ENCODE measurements around the gene SP8. TPM values are rescaled to one million over a fixed set of nuclear protein-coding genes. Genes with fewer than 3 reads are reported as not detected.

SP8 gene
- total RNA-seq, 2 experiments from 2014 or later: not detected

GRCh38 chr7:20745702-20746101 is 41.0 kb downstream of the SP8 start:
- ATAC-seq (ENCODE audit: poor library complexity): no peak
- POLR2A ChIA-PET: no interaction called here
- Histone ChIP-seq H3K4me3 (ENCODE audit: low read length) (no peak overlapping the region), H3K9me3 (ENCODE audit: control insufficient read depth in 1 of 2, insufficient read depth in 1 of 2, low read length in 2 of 2) (peaks cover 0 to 5% of the 10 kb centered on the region in 2 experiments), H3K27ac (ENCODE audit: low read depth in 1 of 2, low read length in 2 of 2) (no peak overlapping the region), H3K36me3 (ENCODE audit: insufficient read depth, low read length) (no peaks in the 10 kb centered on the region), H3K4me1 (ENCODE audit: insufficient read depth, low read length) (no peaks in the 10 kb centered on the region), H3K27me3 (ENCODE audit: control insufficient read depth in 1 of 2, insufficient read depth in 2 of 2, low read length in 2 of 2) (no peaks in the 10 kb centered on the region)
- H3K27ac Mint-ChIP-seq: no peak overlapping the region
- H3K4me3 Mint-ChIP-seq: no peak overlapping the region
- no peaks in the 10 kb centered on the region for H3K36me3 Mint-ChIP-seq (ENCODE audit: low read depth)
- CTCF ChIA-PET: no interaction called here
- H3K27me3 Mint-ChIP-seq: peaks cover 12% of the 10 kb centered on the region
- intact Hi-C loops (cut with DNase I, micrococcal nuclease): no loop called here
- no peaks in the 10 kb centered on the region for H3K4me1 Mint-ChIP-seq (ENCODE audit: low read depth)
- TF ChIP-seq CTCF (IDR thresholded peaks at IDR 0.05): no peak
- H3K9me3 Mint-ChIP-seq: no peaks in the 10 kb centered on the region
- DNase-seq: no peak

- H3K9me3 ChIP-seq (ENCODE audit: control insufficient read depth in 1 of 2, insufficient read depth in 1 of 2, low read length in 2 of 2): peaks cover 0 to 5% of the 10 kb centered on the region in 2 experiments
- ChIA-PET POLR2A (no interaction called here), CTCF (no interaction called here)
- Mint-ChIP-seq H3K9me3 (no peaks in the 10 kb centered on the region), H3K27ac (no peak overlapping the region), H3K36me3 (ENCODE audit: low read depth) (no peaks in the 10 kb centered on the region), H3K27me3 (peaks cover 11% of the 10 kb centered on the region), H3K4me3 (no peak overlapping the region), H3K4me1 (ENCODE audit: low read depth) (no peaks in the 10 kb centered on the region)
- no peak overlapping the region for H3K27ac ChIP-seq (ENCODE audit: low read depth in 1 of 2, low read length in 2 of 2)
- no peaks in the 10 kb centered on the region for H3K36me3 ChIP-seq (ENCODE audit: insufficient read depth, low read length)
- intact Hi-C loops (cut with DNase I, micrococcal nuclease): no loop called here
- H3K4me1 ChIP-seq (ENCODE audit: insufficient read depth, low read length): no peaks in the 10 kb centered on the region
- no peak for ATAC-seq (ENCODE audit: poor library complexity)
- H3K4me3 ChIP-seq (ENCODE audit: low read length): no peak overlapping the region
- no peaks in the 10 kb centered on the region for H3K27me3 ChIP-seq (ENCODE audit: control insufficient read depth in 1 of 2, insufficient read depth in 2 of 2, low read length in 2 of 2)
- DNase-seq: no peak
- TF ChIP-seq CTCF (IDR thresholded peaks at IDR 0.05): no peak
Observed at GRCh38 chr7:20744954-20745446, 41.7 kb downstream of the SP8 start.

GRCh38 chr7:20742913-20743312 is 43.8 kb downstream of the SP8 start:
- Mint-ChIP-seq H3K36me3 (ENCODE audit: low read depth) (no peaks in the 10 kb centered on the region), H3K27me3 (peaks cover 4% of the 10 kb centered on the region), H3K4me1 (ENCODE audit: low read depth) (no peaks in the 10 kb centered on the region), H3K9me3 (no peaks in the 10 kb centered on the region), H3K4me3 (no peak overlapping the region), H3K27ac (no peak overlapping the region)
- ATAC-seq (ENCODE audit: poor library complexity) (no peak), DNase-seq (no peak)
- intact Hi-C loops (cut with DNase I, micrococcal nuclease): no loop called here
- ChIA-PET CTCF (no interaction called here), POLR2A (no interaction called here)
- Histone ChIP-seq H3K4me3 (ENCODE audit: low read length) (no peak overlapping the region), H3K27ac (ENCODE audit: low read depth in 1 of 2, low read length in 2 of 2) (no peak overlapping the region), H3K4me1 (ENCODE audit: insufficient read depth, low read length) (no peaks in the 10 kb centered on the region), H3K36me3 (ENCODE audit: insufficient read depth, low read length) (no peaks in the 10 kb centered on the region), H3K9me3 (ENCODE audit: control insufficient read depth in 1 of 2, insufficient read depth in 1 of 2, low read length in 2 of 2) (peaks cover 0 to 5% of the 10 kb centered on the region in 2 experiments), H3K27me3 (ENCODE audit: control insufficient read depth in 1 of 2, insufficient read depth in 2 of 2, low read length in 2 of 2) (no peaks in the 10 kb centered on the region)
- no peak for TF ChIP-seq CTCF (IDR thresholded peaks at IDR 0.05)

All from CD4-positive, alpha-beta T cell (primary cell).